Smooth muscle cell (in vitro differentiated cells): Measurements from ENCODE around the gene WWOX. TPM values are rescaled to one million over a fixed set of nuclear protein-coding genes. Genes with fewer than 3 reads are reported as not detected.

Experiments used
- DNase-seq: peaks from one replicate; lab custom pipeline; 2025; ENCODE audit not compliant: unreplicated experiment; lab: John Stamatoyannopoulos, UW
- H2AFZ ChIP-seq: fragments of 200-600 bp; sonication (generic); 2 replicates; pipeline ENCODE4 v1.6.0; 2016; ENCODE audit warnings: antibody characterized with exemption, low read depth, mild to moderate bottlenecking
- H3F3A ChIP-seq: fragments of 200-600 bp; sonication (generic); 2 replicates; pipeline ENCODE4 v1.6.0; 2017; ENCODE audit warnings: antibody characterized with exemption, low read depth
- H3K27ac ChIP-seq: fragments of 200-600 bp; sonication (generic); 2 replicates; pipeline ENCODE4 v1.5.1; 2016; ENCODE audit warnings: low read depth, mild to moderate bottlenecking
- H3K27me3 ChIP-seq: fragments of 200-600 bp; sonication (generic); 2 replicates; pipeline ENCODE4 v1.6.1; 2016; ENCODE audit warnings: low read depth, mild to moderate bottlenecking
- H3K36me3 ChIP-seq: fragments of 200-600 bp; sonication (generic); 2 replicates; pipeline ENCODE4 v1.5.1; 2016; ENCODE audit warnings: low read depth
- H3K4me1 ChIP-seq: fragments of 200-600 bp; sonication (generic); 2 replicates; pipeline ENCODE4 v1.5.1; 2016; ENCODE audit warnings: low read depth
- H3K4me2 ChIP-seq: fragments of 200-600 bp; sonication (generic); 2 replicates; pipeline ENCODE4 v1.6.0; 2016; ENCODE audit warnings: mild to moderate bottlenecking
- H3K4me3 ChIP-seq: fragments of 200-600 bp; sonication (generic); 2 replicates; pipeline ENCODE4 v1.5.1; 2016; ENCODE audit warnings: mild to moderate bottlenecking
- H3K79me2 ChIP-seq: fragments of 200-600 bp; sonication (generic); 2 replicates; pipeline ENCODE4 v1.6.0; 2016; ENCODE audit warnings: low read depth, mild to moderate bottlenecking
- H3K9ac ChIP-seq: fragments of 200-600 bp; sonication (generic); 2 replicates; pipeline ENCODE4 v1.6.0; 2016; ENCODE audit warnings: low read depth
- H3K9me3 ChIP-seq: fragments of 200-600 bp; sonication (generic); replicated peaks from 2 replicates; pipeline ENCODE4 v1.5.1; 2016; ENCODE audit warnings: low read depth
- H4K20me1 ChIP-seq: fragments of 200-600 bp; sonication (generic); 2 replicates; pipeline ENCODE4 v1.6.0; 2016; ENCODE audit warnings: low read depth
- CTCF ChIP-seq: fragments of 200-600 bp; sonication (generic); IDR thresholded peaks from 2 replicates; pipeline ENCODE4 v1.5.1; 2017; ENCODE audit warnings: borderline replicate concordance, mild to moderate bottlenecking, antibody characterized with exemption; ENCODE audit not compliant: insufficient read depth, poor library complexity, severe bottlenecking
- WGBS: methylation state at CpG from one replicate; pipeline ENCODE4 v1.1.7; 2016; ENCODE audit warnings: low lambda C conversion rate; 5-methylcytosine and 5-hydroxymethylcytosine counted together
- polyA plus RNA-seq: library from polyadenylated mRNA; unstranded; fragments of >200 nt; fragmentation: Nextera tagmentation; extraction: Ambion mirVana; gene quantifications from 2 replicates; pipeline ENCODE4 v1.2.1, GENCODE V29; 2016
- total RNA-seq: library from RNA; depleted of rRNA; stranded (reverse); fragments of >200 nt; gene quantifications from 2 replicates; pipeline ENCODE4 v1.2.3, GENCODE V29; 2014

WWOX gene
- total and polyA plus RNA-seq, 2 experiments from 2014 or later, result 7.5 to 14.0 TPM

- no peaks in the 10 kb centered on the region for H3K9me3 ChIP-seq
- H3K4me2 ChIP-seq, result no peak overlapping the region
- no peak overlapping the region for H3K4me3 ChIP-seq
- no peak for DNase-seq
- no peak for TF ChIP-seq CTCF
- H3K9ac ChIP-seq, result no peak overlapping the region
- H3K27me3 ChIP-seq, result peaks cover 8% of the 10 kb centered on the region
- no peaks in the 10 kb centered on the region for H3K79me2 ChIP-seq
- WGBS, result 98% methylated on average over 5 of the region's 5 CpGs
- H4K20me1 ChIP-seq, result no peaks in the 10 kb centered on the region
- no peaks in the 10 kb centered on the region for H3K36me3 ChIP-seq
- no peak overlapping the region for H2AFZ ChIP-seq
- no peak overlapping the region for H3K27ac ChIP-seq
- H3K4me1 ChIP-seq, result peaks cover 6% of the 10 kb centered on the region
- H3F3A ChIP-seq, result no peaks in the 10 kb centered on the region
These were observed 793.7 kb downstream of the WWOX start for GRCh38 chr16:78892951-78893733.

- Histone ChIP-seq H3K36me3 (no peaks in the 10 kb centered on the region), H3F3A (no peaks in the 10 kb centered on the region), H4K20me1 (no peaks in the 10 kb centered on the region), H3K27ac (no peak overlapping the region), H3K9me3 (no peaks in the 10 kb centered on the region), H3K79me2 (no peaks in the 10 kb centered on the region), H3K9ac (no peak overlapping the region), H3K4me2 (no peak overlapping the region), H2AFZ (no peak overlapping the region), H3K27me3 (no peaks in the 10 kb centered on the region), H3K4me1 (no peaks in the 10 kb centered on the region), H3K4me3 (no peak overlapping the region)
- TF ChIP-seq CTCF, result no peak
- DNase-seq, result no peak
- 91% methylated on average over 10 of the region's 10 CpGs for WGBS
These were observed 795.4 kb downstream of the WWOX start for GRCh38 chr16:78894886-78895285.

DNA sequence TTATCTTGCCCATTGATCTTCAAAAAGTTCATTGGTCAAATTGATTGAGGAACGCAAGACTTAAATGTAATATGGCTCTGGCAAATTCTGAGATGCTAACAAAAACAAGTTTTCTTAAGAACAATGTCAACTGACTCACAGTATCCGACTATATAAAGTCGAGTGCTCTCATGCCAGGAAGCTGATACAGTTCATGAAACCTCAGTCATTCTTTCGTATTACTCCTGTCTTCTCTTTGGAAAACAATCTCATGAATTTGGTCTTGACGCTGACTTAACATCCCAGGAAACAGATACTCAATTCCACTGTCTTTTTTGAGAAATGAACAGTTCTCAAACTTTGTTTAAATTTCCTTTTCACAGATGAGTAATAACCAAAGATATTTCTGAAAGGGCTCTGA is 796.2 kb downstream of the WWOX start:
- H3K4me2 ChIP-seq, result no peak overlapping the region
- H4K20me1 ChIP-seq, result no peaks in the 10 kb centered on the region
- H2AFZ ChIP-seq, result no peak overlapping the region
- H3K27ac ChIP-seq, result no peak overlapping the region
- no peaks in the 10 kb centered on the region for H3K36me3 ChIP-seq
- H3K9me3 ChIP-seq, result no peaks in the 10 kb centered on the region
- no peak for TF ChIP-seq CTCF
- H3K79me2 ChIP-seq, result no peaks in the 10 kb centered on the region
- no peak for DNase-seq
- 81% methylated on average over 5 of the region's 5 CpGs for WGBS
- no peaks in the 10 kb centered on the region for H3K4me1 ChIP-seq
- H3F3A ChIP-seq, result no peaks in the 10 kb centered on the region
- no peaks in the 10 kb centered on the region for H3K27me3 ChIP-seq
- no peak overlapping the region for H3K4me3 ChIP-seq
- no peak overlapping the region for H3K9ac ChIP-seq

DNA sequence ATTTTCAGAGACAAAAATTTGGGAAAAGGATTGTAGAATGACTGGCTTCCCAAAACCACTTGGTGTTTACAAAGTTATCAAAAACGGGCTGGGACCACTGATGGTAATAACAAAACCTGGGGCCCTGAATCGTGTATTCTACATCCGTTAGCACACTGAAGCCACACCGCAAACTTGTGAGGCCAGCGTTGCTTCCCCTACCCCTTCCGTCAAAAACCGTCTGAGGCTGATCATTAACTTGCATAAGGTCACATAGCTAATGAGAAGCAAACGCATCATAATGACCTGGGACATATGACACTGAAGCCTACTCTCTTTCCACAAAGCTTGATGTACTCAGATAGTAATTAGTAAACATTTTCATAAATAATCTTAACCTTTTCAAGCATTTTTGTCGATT is 796.8 kb downstream of the WWOX start:
- H3K9me3 ChIP-seq, result no peaks in the 10 kb centered on the region
- H3K36me3 ChIP-seq, result no peaks in the 10 kb centered on the region
- H3K27me3 ChIP-seq, result no peaks in the 10 kb centered on the region
- H3F3A ChIP-seq, result no peaks in the 10 kb centered on the region
- no peak overlapping the region for H3K4me3 ChIP-seq
- no peak overlapping the region for H3K27ac ChIP-seq
- no peaks in the 10 kb centered on the region for H3K79me2 ChIP-seq
- no peak overlapping the region for H2AFZ ChIP-seq
- no peaks in the 10 kb centered on the region for H3K4me1 ChIP-seq
- H4K20me1 ChIP-seq, result no peaks in the 10 kb centered on the region
- DNase-seq, result no peak
- H3K9ac ChIP-seq, result no peak overlapping the region
- TF ChIP-seq CTCF, result no peak
- WGBS, result 78% methylated on average over 9 of the region's 9 CpGs
- H3K4me2 ChIP-seq, result no peak overlapping the region
